Measurements from ENCODE around the gene ANKRD10.

ANKRD10 gene

GRCh38 chr13:110944968-110945927, 30.4 kb upstream of the ANKRD10 start:
- no peak for DNase-seq

GRCh38 chr13:110944121-110944967, 29.5 kb upstream of the ANKRD10 start:
- no peak for DNase-seq

GRCh38 chr13:110942248-110942981, 27.5 kb upstream of the ANKRD10 start:
- no peak for DNase-seq

- no peak for DNase-seq
These were observed 24.0 kb upstream of the ANKRD10 start for GRCh38 chr13:110938662-110939421.

- no peak for DNase-seq
These were observed 22.8 kb upstream of the ANKRD10 start for GRCh38 chr13:110937511-110938285.

- DNase-seq, result no peak
These were observed 21.6 kb upstream of the ANKRD10 start for GRCh38 chr13:110936519-110936918.

- no peak for DNase-seq
These were observed 17.7 kb upstream of the ANKRD10 start for GRCh38 chr13:110932588-110932987.

- DNase-seq, result no peak
These were observed 14.4 kb upstream of the ANKRD10 start for GRCh38 chr13:110929104-110929777.

GRCh38 chr13:110925023-110925612, 10.2 kb upstream of the ANKRD10 start:
- DNase-seq, result no peak

- no peak for DNase-seq
These were observed 9.7 kb upstream of the ANKRD10 start for GRCh38 chr13:110924639-110924934.

GRCh38 chr13:110923777-110924638, 9.1 kb upstream of the ANKRD10 start:
- no peak for DNase-seq

- DNase-seq, result no peak
These were observed 8.2 kb upstream of the ANKRD10 start for GRCh38 chr13:110923086-110923485.

GRCh38 chr13:110922506-110922905, 7.6 kb upstream of the ANKRD10 start:
- DNase-seq, result no peak

- no peak for DNase-seq
These were observed 6.8 kb upstream of the ANKRD10 start for GRCh38 chr13:110921695-110922094.

GRCh38 chr13:110921209-110921608, 6.3 kb upstream of the ANKRD10 start:
- DNase-seq, result no peak

GRCh38 chr13:110920038-110920437, 5.2 kb upstream of the ANKRD10 start:
- no peak for DNase-seq

- no peak for DNase-seq
These were observed 1.7 kb upstream of the ANKRD10 start for GRCh38 chr13:110916301-110917142.

- no peak for DNase-seq
These were observed 971 bp upstream of the ANKRD10 start for GRCh38 chr13:110915874-110916206.
